Measurements from ENCODE around the gene FRG1. TPM values are rescaled to one million over a fixed set of nuclear protein-coding genes. Genes with fewer than 3 reads are reported as not detected.
"Not testable (repeated sequence)": the region's sequence is repeated elsewhere in the genome, so short reads cannot be mapped to it uniquely, and the experiment has no call there.

The FRG1 gene
- total and polyA plus RNA-seq, 8 donors = 11.7 to 22.1 (median 18.4) TPM

DNA sequence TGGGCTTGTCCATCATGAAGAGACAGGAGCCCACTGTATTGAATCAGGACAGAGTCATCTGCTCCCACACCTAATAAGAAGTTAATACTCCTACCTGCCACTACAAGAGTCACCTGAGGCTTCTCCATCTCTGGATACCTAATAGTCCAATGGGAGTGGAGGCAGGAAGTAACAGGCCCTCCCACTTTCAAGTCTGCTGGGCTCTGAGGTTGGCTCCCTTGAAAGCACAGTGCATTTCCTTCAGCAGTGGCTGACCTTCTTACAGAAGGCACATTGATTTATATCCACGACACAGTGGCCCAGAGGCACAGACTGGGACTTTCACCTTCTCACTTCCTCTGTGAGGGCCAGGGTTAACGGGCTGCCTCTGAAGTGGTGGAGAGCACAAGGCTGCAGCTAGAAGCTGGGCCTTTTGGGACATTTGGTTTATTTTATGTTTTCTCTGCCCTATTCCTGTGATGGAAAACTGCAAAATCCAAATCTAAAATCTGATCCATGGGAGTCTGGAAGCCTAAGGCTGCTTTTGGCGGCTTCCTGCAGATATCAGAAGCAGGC lies 48.3 kb downstream of the FRG1 start:
- H3K27me3 ChIP-seq = no peaks in the 10 kb centered on the region
- WGBS, 2 donors = 67 to 73% methylated on average over 3 of the region's 3 CpGs
- FAIRE-seq (no peak), ATAC-seq (no peak), DNase-seq (no peak)
- no peak overlapping the region for H3K4me3 ChIP-seq
- intact Hi-C loops (cut with DNase I) = no loop called here
- TF ChIP-seq, protein P1, sequence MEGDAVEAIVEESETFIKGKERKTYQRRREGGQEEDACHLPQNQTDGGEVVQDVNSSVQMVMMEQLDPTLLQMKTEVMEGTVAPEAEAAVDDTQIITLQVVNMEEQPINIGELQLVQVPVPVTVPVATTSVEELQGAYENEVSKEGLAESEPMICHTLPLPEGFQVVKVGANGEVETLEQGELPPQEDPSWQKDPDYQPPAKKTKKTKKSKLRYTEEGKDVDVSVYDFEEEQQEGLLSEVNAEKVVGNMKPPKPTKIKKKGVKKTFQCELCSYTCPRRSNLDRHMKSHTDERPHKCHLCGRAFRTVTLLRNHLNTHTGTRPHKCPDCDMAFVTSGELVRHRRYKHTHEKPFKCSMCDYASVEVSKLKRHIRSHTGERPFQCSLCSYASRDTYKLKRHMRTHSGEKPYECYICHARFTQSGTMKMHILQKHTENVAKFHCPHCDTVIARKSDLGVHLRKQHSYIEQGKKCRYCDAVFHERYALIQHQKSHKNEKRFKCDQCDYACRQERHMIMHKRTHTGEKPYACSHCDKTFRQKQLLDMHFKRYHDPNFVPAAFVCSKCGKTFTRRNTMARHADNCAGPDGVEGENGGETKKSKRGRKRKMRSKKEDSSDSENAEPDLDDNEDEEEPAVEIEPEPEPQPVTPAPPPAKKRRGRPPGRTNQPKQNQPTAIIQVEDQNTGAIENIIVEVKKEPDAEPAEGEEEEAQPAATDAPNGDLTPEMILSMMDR (IDR thresholded peaks at IDR 0.05) = no peak
- no peaks in the 10 kb centered on the region for H3K9me3 ChIP-seq
- no peaks in the 10 kb centered on the region for H3K4me1 ChIP-seq
- H3K36me3 ChIP-seq = no peaks in the 10 kb centered on the region
- no peak overlapping the region for H3K27ac ChIP-seq

DNA sequence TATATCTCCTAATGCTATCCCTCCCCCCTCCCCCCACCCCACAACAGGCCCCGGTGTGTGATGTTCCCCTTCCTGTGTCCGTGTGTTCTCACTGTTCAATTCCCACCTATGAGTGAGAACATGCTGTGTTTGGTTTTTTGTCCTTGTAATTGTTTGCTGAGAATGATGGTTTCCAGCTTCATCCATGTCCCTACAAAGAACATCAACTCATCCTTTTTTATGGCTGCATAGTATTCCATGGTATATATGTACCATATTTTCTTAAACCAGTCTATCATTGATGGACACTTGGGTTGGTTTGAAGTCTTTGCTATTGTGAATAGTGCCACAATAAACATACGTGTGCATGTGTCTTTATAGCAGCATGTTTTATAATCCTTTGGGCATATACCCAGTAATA lies 49.3 kb downstream of the FRG1 start:
- WGBS, 2 donors = 62 to 86% methylated on average over 2 to 3 of the region's 3 CpGs
- H3K4me1 ChIP-seq; FAIRE-seq; H3K9me3 ChIP-seq; ATAC-seq; DNase-seq; H3K4me3 ChIP-seq; H3K27ac ChIP-seq; H3K27me3 ChIP-seq; H3K36me3 ChIP-seq; intact Hi-C loops (cut with DNase I): not testable (repeated sequence)

Other genes starting within 250 kb of the FRG1 start
- gene FRG2, start 86.4 kb downstream of the FRG1 start, total RNA-seq = not detected
- not detected for gene FRG2, start 86.4 kb downstream of the FRG1 start, polyA plus RNA-seq
- gene DBET, start 123.6 kb downstream of the FRG1 start, total RNA-seq = under 1 TPM in 2 of 6 donors, not detected in 4; 0.06 to 0.09 TPM
- gene DBET, start 123.6 kb downstream of the FRG1 start, polyA plus RNA-seq = not detected
- gene DUX4, start 232.9 kb downstream of the FRG1 start, total RNA-seq = under 1 TPM in 1 of 6 donors, not detected in 5; 0.47 TPM
- gene DUX4, start 232.9 kb downstream of the FRG1 start, polyA plus RNA-seq = not detected

All from pancreas (tissue), 10 donors.